C4-2B (cell line): Measurements from ENCODE around the gene PTTG1.

Source experiments
- CTCF ChIP-seq: fragments of 450-650 bp; conservative IDR thresholded peaks from 2 replicates; pipeline ENCODE4 v1.5.1; 2017; ENCODE audit warnings: mild to moderate bottlenecking
- ZFX ChIP-seq: fragments of 450-650 bp; IDR thresholded peaks from 2 replicates; pipeline ENCODE4 v1.6.1; 2017

GRCh38 chr5:160438316-160439204 is 16.9 kb downstream of the PTTG1 start:
- peak; percentile 76 for TF ChIP-seq CTCF
- TF ChIP-seq ZFX = no peak
